RPMI8226 (cell line): ENCODE results near the gene ERMAP.

Experiments used
- DNase-seq: peaks from one replicate; pipeline ENCODE4 v3.0.0-alpha.2; 2015

Gene ERMAP

GRCh38 chr1:42816585-42817439 lies at the start of gene ERMAP, which contains the start of gene SVBP:
TSS of gene ERMAP (plus strand) at chr1:42817122. CDS start at chr1:42830449, 13,327 bp downstream.
TSS of gene SVBP (minus strand) at chr1:42817397. CDS start at chr1:42816544, 853 bp downstream.
- peak; percentile 95 for DNase-seq

- peak; percentile 59 for DNase-seq
Observed at GRCh38 chr1:42767510-42768000, 49.4 kb upstream of the ERMAP start.

GRCh38 chr1:42768172-42768571 lies 48.8 kb upstream of the ERMAP start:
- no peak for DNase-seq

- DNase-seq: no peak
Observed at GRCh38 chr1:42769811-42770210, 47.1 kb upstream of the ERMAP start.

GRCh38 chr1:42773420-42773819 lies 43.5 kb upstream of the ERMAP start:
- DNase-seq: no peak

GRCh38 chr1:42774928-42775526 lies 41.9 kb upstream of the ERMAP start:
- DNase-seq: no peak

- DNase-seq: no peak
Observed at GRCh38 chr1:42776502-42776901, 40.4 kb upstream of the ERMAP start.

GRCh38 chr1:42777852-42778251 lies 39.1 kb upstream of the ERMAP start:
- peak; percentile 35 for DNase-seq

GRCh38 chr1:42779725-42780124 lies 37.2 kb upstream of the ERMAP start:
- no peak for DNase-seq

- no peak for DNase-seq
Observed at GRCh38 chr1:42780176-42780575, 36.7 kb upstream of the ERMAP start.

GRCh38 chr1:42783092-42783491 lies 33.8 kb upstream of the ERMAP start:
- no peak for DNase-seq

GRCh38 chr1:42784547-42784945 lies 32.4 kb upstream of the ERMAP start:
- no peak for DNase-seq

- no peak for DNase-seq
Observed at GRCh38 chr1:42784946-42785693, 31.8 kb upstream of the ERMAP start, which contains the start of gene TMEM269. TSS of gene TMEM269 (plus strand) at chr1:42784991. CDS start at chr1:42789894, 4,903 bp downstream.

- DNase-seq: no peak
Observed at GRCh38 chr1:42786097-42786496, 30.8 kb upstream of the ERMAP start.

GRCh38 chr1:42788021-42788420 lies 28.9 kb upstream of the ERMAP start:
- DNase-seq: no peak

GRCh38 chr1:42793824-42794223 lies 23.1 kb upstream of the ERMAP start:
- no peak for DNase-seq

GRCh38 chr1:42797414-42797813 lies 19.5 kb upstream of the ERMAP start:
- DNase-seq: no peak

GRCh38 chr1:42797979-42798378 lies 18.9 kb upstream of the ERMAP start:
- DNase-seq: peak; percentile 19

GRCh38 chr1:42801832-42802473 lies 15.0 kb upstream of the ERMAP start:
- no peak for DNase-seq

GRCh38 chr1:42806171-42806570 lies 10.8 kb upstream of the ERMAP start:
- DNase-seq: no peak

- no peak for DNase-seq
Observed at GRCh38 chr1:42806593-42806992, 10.3 kb upstream of the ERMAP start.

GRCh38 chr1:42807056-42807668 lies 9.8 kb upstream of the ERMAP start:
- no peak for DNase-seq
